Naive thymus-derived CD4-positive, alpha-beta T cell (primary cell): ENCODE results near the gene TWIST1. TPM values are rescaled to one million over a fixed set of nuclear protein-coding genes. Genes with fewer than 3 reads are reported as not detected.
A peak's percentile ranks its signal among the peaks of the same experiment; 100 is the strongest.

ENCODE experiments used
- ATAC-seq: fragments of 150-1000 bp; cut with Tn5 transposase; 2 replicates; pipeline ENCODE4 v1.10.0; 2021; ENCODE audit warnings: mild to moderate bottlenecking, moderate library complexity
- CTCF ChIA-PET: fragments of 350-600 bp; sonication (Branson Sonifier 250); formaldehyde crosslinking; loops from one replicate; lab custom pipeline; 2021; ENCODE audit warnings: antibody characterized with exemption; lab: Charles Lee
- POLR2A ChIA-PET: fragments of 350-600 bp; sonication (Branson Sonifier 250); formaldehyde crosslinking; loops from one replicate; lab custom pipeline; 2021; ENCODE audit warnings: antibody characterized with exemption, inconsistent platforms; lab: Charles Lee
- DNase-seq, 9 donors: peaks; one replicate each; pipeline versions ENCODE4 v3.0.0 to v3.0.0-alpha.2; 2020 to 2022; ENCODE audit warnings: mixed read lengths in 1 of 9
- H3K27ac ChIP-seq: one replicate; pipeline ENCODE4 v1.7.0; 2013; ENCODE audit warnings: mild to moderate bottlenecking, low read depth, low read length, moderate library complexity
- H3K27me3 ChIP-seq, 2 donors: one replicate each; pipeline ENCODE4 v1.7.0; 2013; ENCODE audit warnings: low read length in 2 of 2, mild to moderate bottlenecking in 2 of 2, moderate library complexity in 2 of 2; ENCODE audit not compliant: control insufficient read depth in 2 of 2, insufficient read depth in 2 of 2
- H3K36me3 ChIP-seq, 3 experiments: 1 replicate in 2 of 3; 2 replicates in 1 of 3; pipeline ENCODE4 v1.7.0; 2013; ENCODE audit warnings: low read length in 3 of 3, mild to moderate bottlenecking in 3 of 3, moderate library complexity in 1 of 3; ENCODE audit not compliant: insufficient read depth in 3 of 3, control insufficient read depth in 2 of 3
- H3K4me1 ChIP-seq, 2 donors: one replicate each; pipeline ENCODE4 v1.7.0; 2013; ENCODE audit warnings: low read length in 2 of 2, mild to moderate bottlenecking in 2 of 2, moderate library complexity in 1 of 2; ENCODE audit not compliant: control insufficient read depth in 2 of 2, insufficient read depth in 2 of 2
- H3K4me3 ChIP-seq: 2 replicates; pipeline ENCODE4 v1.7.0; 2013; ENCODE audit warnings: mild to moderate bottlenecking, low read length
- H3K9me3 ChIP-seq, 3 experiments: 1 replicate in 2 of 3; 2 replicates in 1 of 3; pipeline ENCODE4 v1.7.0; 2013; ENCODE audit warnings: low read length in 3 of 3; ENCODE audit not compliant: control insufficient read depth in 2 of 3
- H3K27ac Mint-ChIP-seq, 9 donors: one replicate each; pipeline ENCODE4 v1.8.0; 2020 to 2022; ENCODE audit warnings: mixed read lengths in 9 of 9, mild to moderate bottlenecking in 8 of 9, moderate library complexity in 5 of 9, inconsistent platforms in 2 of 9
- H3K27me3 Mint-ChIP-seq, 5 donors: one replicate each; pipeline ENCODE4 v1.8.0; 2021 to 2022; ENCODE audit warnings: mixed read lengths in 5 of 5, mild to moderate bottlenecking in 1 of 5
- H3K36me3 Mint-ChIP-seq, 5 donors: one replicate each; pipeline ENCODE4 v1.8.0; 2020 to 2022; ENCODE audit warnings: mixed read lengths in 5 of 5, mild to moderate bottlenecking in 3 of 5, inconsistent platforms in 1 of 5
- H3K4me1 Mint-ChIP-seq, 7 donors: one replicate each; pipeline ENCODE4 v1.8.0; 2020 to 2022; ENCODE audit warnings: mixed read lengths in 7 of 7, mild to moderate bottlenecking in 3 of 7, inconsistent platforms in 1 of 7
- H3K4me3 Mint-ChIP-seq, 10 donors: one replicate each; pipeline ENCODE4 v1.8.0; 2020 to 2022; ENCODE audit warnings: mild to moderate bottlenecking in 10 of 10, mixed read lengths in 10 of 10, moderate library complexity in 6 of 10, inconsistent platforms in 2 of 10
- H3K9me3 Mint-ChIP-seq, 11 donors: one replicate each; pipeline ENCODE4 v1.8.0; 2020 to 2022; ENCODE audit warnings: mixed read lengths in 11 of 11, mild to moderate bottlenecking in 4 of 11, inconsistent platforms in 1 of 11, moderate library complexity in 1 of 11
- intact Hi-C, 2 donors: fragments of 100-400 bp; cut with micrococcal nuclease; formaldehyde crosslinking; loops; one replicate each; pipeline ENCODE4 v1.15.1; 2023
- polyA plus RNA-seq, 2 donors: library from polyadenylated mRNA; unstranded; fragments of 300-500 nt; fragmentation: Illumina TruSeq; gene quantifications; one replicate each; pipeline ENCODE4 v1.2.3, GENCODE V29; 2021
- total RNA-seq, 6 experiments: library from RNA in 5 of 6; stranded (reverse) in 5 of 6; gene quantifications; 1 replicate in 5 of 6; 2 replicates in 1 of 6; pipeline ENCODE4 v1.2.3 and lab custom pipeline; 2021 to 2026

The TWIST1 gene
- total and polyA plus RNA-seq, 7 experiments from 2014 or later: 3.4 TPM; not detected in 6

- H3K9me3 ChIP-seq: peaks cover 0 to 5% (median 0%) of the 10 kb centered on the region in 3 experiments
- CTCF ChIA-PET: no interaction called here
- no peaks in the 10 kb centered on the region for H3K4me1 ChIP-seq
- H3K27ac Mint-ChIP-seq: peak overlapping the region in 1 of 9 donors; percentile 74
- H3K36me3 ChIP-seq: no peaks in the 10 kb centered on the region
- peaks cover 0 to 4% (median 0%) of the 10 kb centered on the region in 5 donors for H3K36me3 Mint-ChIP-seq
- H3K27ac ChIP-seq: no peak overlapping the region
- intact Hi-C loops: loop anchor here in 1 of 2 donors (2.0 kb wide), 1 partner anchor 37 kb away; no protein-coding TSS in a partner anchor
- peaks cover 0 to 40% (median 9%) of the 10 kb centered on the region in 11 donors for H3K9me3 Mint-ChIP-seq
- H3K4me1 Mint-ChIP-seq: no peaks in the 10 kb centered on the region
- no peaks in the 10 kb centered on the region for H3K27me3 ChIP-seq
- no peak overlapping the region for H3K4me3 ChIP-seq
- ATAC-seq (no peak), DNase-seq (no peak)
- peaks cover 39 to 57% (median 51%) of the 10 kb centered on the region in 5 donors for H3K27me3 Mint-ChIP-seq
- POLR2A ChIA-PET: no interaction called here
- H3K4me3 Mint-ChIP-seq: peak overlapping the region in 1 of 10 donors; percentile 33
These were observed 26.6 kb upstream of the TWIST1 start for GRCh38 chr7:19143881-19144574.

DNA sequence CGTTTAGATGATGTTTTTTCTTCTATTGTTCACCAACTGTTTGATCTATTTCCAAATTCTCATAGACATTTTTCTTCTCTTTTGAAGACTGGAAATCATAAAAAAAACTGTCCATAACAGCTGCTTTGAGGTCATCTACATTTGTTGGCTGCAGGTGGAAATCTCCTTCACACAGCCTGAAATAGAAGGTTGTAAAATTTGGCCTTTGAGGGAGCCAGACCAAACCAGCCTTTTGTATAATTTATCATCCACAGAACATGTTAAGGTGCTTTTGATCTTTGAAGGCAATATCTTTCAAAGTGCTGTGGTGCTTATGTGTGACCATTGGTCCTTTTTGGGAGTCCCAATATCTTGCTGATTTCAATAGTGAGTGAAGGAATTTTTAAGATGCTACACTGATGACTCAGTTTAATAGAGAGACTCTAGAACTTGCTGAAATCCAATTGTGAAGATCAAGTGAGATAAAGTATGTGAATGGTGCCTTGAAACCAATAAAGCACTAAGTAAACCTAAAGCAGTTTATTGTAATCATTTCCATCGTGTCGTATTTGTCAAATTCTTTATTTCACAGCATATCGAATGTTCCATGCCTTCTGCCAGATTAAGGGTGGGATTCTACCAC lies 22.4 kb upstream of the TWIST1 start:
- H3K4me1 ChIP-seq: no peaks in the 10 kb centered on the region
- H3K9me3 Mint-ChIP-seq: peaks cover 0 to 23% (median 6%) of the 10 kb centered on the region in 11 donors
- H3K4me3 Mint-ChIP-seq: no peak overlapping the region
- no peaks in the 10 kb centered on the region for H3K4me1 Mint-ChIP-seq
- H3K27me3 Mint-ChIP-seq: peaks cover 19 to 34% (median 24%) of the 10 kb centered on the region in 5 donors
- H3K27ac Mint-ChIP-seq: no peak overlapping the region
- H3K9me3 ChIP-seq: no peaks in the 10 kb centered on the region
- no peak for ATAC-seq
- H3K4me3 ChIP-seq: no peak overlapping the region
- intact Hi-C loops: no loop called here
- H3K27me3 ChIP-seq: no peaks in the 10 kb centered on the region
- no peaks in the 10 kb centered on the region for H3K36me3 ChIP-seq
- ChIA-PET CTCF (no interaction called here), POLR2A (no interaction called here)
- no peak overlapping the region for H3K27ac ChIP-seq
- no peaks in the 10 kb centered on the region for H3K36me3 Mint-ChIP-seq
- no peak for DNase-seq

DNA sequence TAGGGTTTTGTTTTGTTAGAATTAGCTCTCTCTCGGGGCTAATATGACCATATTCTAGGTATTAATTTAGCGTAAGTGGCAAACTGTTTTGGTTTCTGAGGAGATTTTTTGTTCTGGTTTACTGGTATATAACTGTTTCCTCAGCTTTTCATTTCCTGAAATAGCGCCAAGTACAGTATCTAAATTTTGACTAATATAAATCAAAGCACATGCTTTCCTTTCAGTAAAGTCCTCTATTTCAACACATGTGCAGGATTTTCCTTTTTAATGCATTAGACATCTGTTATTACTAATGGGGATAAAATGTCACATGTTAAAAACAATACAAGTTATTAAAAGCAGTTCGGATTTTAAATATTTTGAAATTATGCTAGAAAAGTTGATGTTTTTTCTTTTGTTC lies 16.4 kb upstream of the TWIST1 start:
- Histone ChIP-seq H3K27ac (no peak overlapping the region), H3K4me3 (no peak overlapping the region), H3K27me3 (no peaks in the 10 kb centered on the region), H3K36me3 (no peaks in the 10 kb centered on the region), H3K4me1 (no peaks in the 10 kb centered on the region), H3K9me3 (no peaks in the 10 kb centered on the region)
- Mint-ChIP-seq H3K36me3 (no peaks in the 10 kb centered on the region), H3K27ac (no peak overlapping the region), H3K27me3 (no peaks in the 10 kb centered on the region), H3K4me3 (no peak overlapping the region), H3K4me1 (no peaks in the 10 kb centered on the region), H3K9me3 (peaks cover 0 to 10% (median 3%) of the 10 kb centered on the region in 11 donors)
- no peak for ATAC-seq
- intact Hi-C loops: no loop called here
- ChIA-PET CTCF (no interaction called here), POLR2A (no interaction called here)
- no peak for DNase-seq

DNA sequence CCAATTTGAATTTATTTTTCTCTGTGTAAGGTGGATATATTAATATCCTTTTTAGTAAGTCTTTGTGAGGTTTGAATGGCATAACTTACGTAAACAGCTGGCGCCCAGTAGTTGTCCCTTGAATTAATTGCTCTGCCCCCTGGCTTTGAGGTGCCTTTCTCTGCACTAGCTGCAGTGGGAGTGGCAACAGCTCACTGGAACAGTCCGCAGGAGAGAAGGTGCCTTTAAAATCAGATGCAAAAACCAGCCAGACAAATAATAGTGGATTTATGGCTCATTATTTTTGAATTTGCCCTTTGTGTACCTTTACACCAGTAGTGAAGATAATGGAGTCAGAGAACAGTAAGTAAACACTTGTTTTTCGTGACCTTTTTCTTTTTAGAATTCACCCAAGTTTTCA lies 16.0 kb upstream of the TWIST1 start:
- ATAC-seq (no peak), DNase-seq (no peak)
- Mint-ChIP-seq H3K9me3 (peaks cover 0 to 10% (median 3%) of the 10 kb centered on the region in 11 donors), H3K27ac (no peak overlapping the region), H3K4me3 (no peak overlapping the region), H3K36me3 (no peaks in the 10 kb centered on the region), H3K27me3 (no peaks in the 10 kb centered on the region), H3K4me1 (no peaks in the 10 kb centered on the region)
- ChIA-PET POLR2A (no interaction called here), CTCF (no interaction called here)
- no peak overlapping the region for H3K27ac ChIP-seq
- intact Hi-C loops: no loop called here
- H3K9me3 ChIP-seq: no peaks in the 10 kb centered on the region
- H3K4me1 ChIP-seq: no peaks in the 10 kb centered on the region
- no peak overlapping the region for H3K4me3 ChIP-seq
- H3K27me3 ChIP-seq: no peaks in the 10 kb centered on the region
- no peaks in the 10 kb centered on the region for H3K36me3 ChIP-seq

DNA sequence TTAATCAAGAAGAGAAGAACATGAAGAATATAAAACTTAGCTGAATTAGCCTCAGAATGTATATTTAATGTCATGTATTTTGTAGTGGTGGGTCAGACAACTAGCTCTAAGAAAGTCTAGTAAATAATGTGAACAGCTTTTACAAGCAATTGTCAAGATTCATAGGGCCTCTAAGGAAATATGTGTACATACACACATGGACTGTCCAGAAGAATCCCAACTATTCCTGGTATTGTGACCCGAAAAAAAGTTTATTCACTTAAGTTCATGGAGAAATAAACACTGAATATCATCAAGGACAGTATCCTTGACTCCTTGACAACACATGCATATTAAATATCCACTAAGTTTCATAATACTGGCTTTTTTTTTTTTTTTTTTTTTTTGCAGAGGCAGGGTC lies 11.4 kb upstream of the TWIST1 start:
- no peak for ATAC-seq
- Mint-ChIP-seq H3K4me1 (no peaks in the 10 kb centered on the region), H3K27me3 (peaks cover 0 to 4% (median 0%) of the 10 kb centered on the region in 5 donors), H3K4me3 (no peak overlapping the region), H3K27ac (no peak overlapping the region), H3K36me3 (no peaks in the 10 kb centered on the region), H3K9me3 (peaks cover 0 to 9% (median 4%) of the 10 kb centered on the region in 11 donors)
- intact Hi-C loops: loop anchor here in 1 of 2 donors (10.0 kb wide), 1 partner anchor 536 kb away; no protein-coding TSS in a partner anchor
- ChIA-PET CTCF (no interaction called here), POLR2A (no interaction called here)
- no peaks in the 10 kb centered on the region for H3K9me3 ChIP-seq
- no peaks in the 10 kb centered on the region for H3K4me1 ChIP-seq
- no peak for DNase-seq
- no peaks in the 10 kb centered on the region for H3K27me3 ChIP-seq
- H3K4me3 ChIP-seq: no peak overlapping the region
- no peaks in the 10 kb centered on the region for H3K36me3 ChIP-seq
- no peak overlapping the region for H3K27ac ChIP-seq

DNA sequence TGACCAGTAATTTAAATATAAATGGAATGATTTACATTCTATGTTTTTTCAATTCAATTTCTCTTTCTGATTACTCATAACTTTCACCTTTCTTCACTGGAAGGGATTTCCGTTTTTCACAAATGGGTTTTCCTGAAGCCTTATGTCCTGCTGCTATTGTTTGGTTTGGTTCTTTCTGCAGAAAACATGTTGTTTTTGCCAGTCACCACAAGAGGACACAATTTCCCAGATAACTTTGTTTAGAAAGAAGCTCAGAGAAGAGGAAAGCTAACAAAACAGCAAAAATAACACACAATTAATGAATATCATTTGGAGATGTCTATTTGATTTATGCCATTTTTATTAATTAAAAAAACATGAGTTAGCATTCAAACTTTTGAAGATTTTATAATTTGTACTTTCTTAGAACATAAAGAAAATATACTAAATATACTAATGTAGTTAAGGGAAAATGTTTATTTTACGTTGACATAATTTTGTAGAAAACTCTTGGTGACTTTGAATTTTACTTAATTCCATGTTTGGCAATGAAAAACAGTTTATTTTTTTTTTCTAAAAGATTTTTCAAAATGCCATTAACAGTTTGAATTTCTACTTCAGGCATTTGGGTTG lies 4.6 kb upstream of the TWIST1 start:
- peaks cover 0 to 8% of the 10 kb centered on the region in 2 donors for H3K27me3 ChIP-seq
- peaks cover 0 to 3% (median 0%) of the 10 kb centered on the region in 7 donors for H3K4me1 Mint-ChIP-seq
- no peak for ATAC-seq
- no peak overlapping the region for H3K4me3 Mint-ChIP-seq
- CTCF ChIA-PET: no interaction called here
- H3K4me1 ChIP-seq: no peaks in the 10 kb centered on the region
- intact Hi-C loops: loop anchor here in 1 of 2 donors (10.0 kb wide), 1 partner anchor 543 kb away; no protein-coding TSS in a partner anchor
- H3K9me3 ChIP-seq: no peaks in the 10 kb centered on the region
- no peaks in the 10 kb centered on the region for H3K36me3 ChIP-seq
- H3K27me3 Mint-ChIP-seq: peaks cover 30 to 50% (median 48%) of the 10 kb centered on the region in 5 donors
- no peak overlapping the region for H3K27ac Mint-ChIP-seq
- no peak overlapping the region for H3K4me3 ChIP-seq
- H3K27ac ChIP-seq: no peak overlapping the region
- POLR2A ChIA-PET: no interaction called here
- no peak for DNase-seq
- peaks cover 0 to 10% (median 2%) of the 10 kb centered on the region in 11 donors for H3K9me3 Mint-ChIP-seq
- no peaks in the 10 kb centered on the region for H3K36me3 Mint-ChIP-seq
